Measurements from ENCODE around the gene ADPGK.
"Not testable (repeated sequence)": the region's sequence is repeated elsewhere in the genome, so short reads cannot be mapped to it uniquely, and the experiment has no call there.

ADPGK gene

DNA sequence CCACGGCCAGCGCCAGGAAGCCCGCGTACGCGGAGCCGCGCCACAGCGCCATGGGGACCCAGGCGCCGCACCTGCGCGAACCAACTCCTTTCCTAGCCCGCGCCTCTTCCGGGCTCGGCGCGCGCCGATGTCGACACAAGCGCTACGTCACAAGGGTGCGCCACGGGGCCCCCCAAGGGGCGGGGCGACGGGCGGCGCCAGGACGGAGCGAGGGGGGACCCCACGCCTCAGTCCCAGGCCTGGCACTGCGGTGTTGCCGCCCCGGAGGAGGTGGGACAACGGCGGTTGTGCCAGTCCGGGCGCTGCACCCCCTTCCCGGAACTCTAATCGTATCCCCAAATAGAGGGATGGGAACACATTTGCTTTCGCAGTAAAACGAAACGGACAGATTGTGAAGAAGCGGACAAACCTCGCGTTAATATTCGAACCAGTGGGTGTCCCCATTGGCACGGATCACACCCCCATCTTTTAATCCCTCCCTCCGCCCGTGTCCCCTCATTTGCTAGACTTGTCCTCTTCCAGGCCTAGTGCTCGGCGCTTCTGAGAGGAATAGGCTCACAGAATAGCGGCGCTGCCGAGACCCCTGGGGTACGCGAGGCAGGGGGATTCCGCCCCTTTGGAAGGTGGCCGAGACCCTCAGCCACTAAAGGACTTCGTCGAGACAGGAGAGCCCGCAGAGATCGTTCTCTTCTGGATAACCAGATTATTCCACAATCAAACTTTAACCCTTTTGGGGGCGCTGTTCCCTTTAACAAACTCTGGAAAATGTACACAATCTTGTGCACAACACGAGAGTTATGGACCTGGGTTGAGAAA is at the start of gene ADPGK:
Gene ADPGK, minus strand, starts transcription at position 119 of the 816 bp plus-strand sequence. Its CDS starts 67 bp downstream, at position 52.
- peak; percentile 95 for DNase-seq

DNA sequence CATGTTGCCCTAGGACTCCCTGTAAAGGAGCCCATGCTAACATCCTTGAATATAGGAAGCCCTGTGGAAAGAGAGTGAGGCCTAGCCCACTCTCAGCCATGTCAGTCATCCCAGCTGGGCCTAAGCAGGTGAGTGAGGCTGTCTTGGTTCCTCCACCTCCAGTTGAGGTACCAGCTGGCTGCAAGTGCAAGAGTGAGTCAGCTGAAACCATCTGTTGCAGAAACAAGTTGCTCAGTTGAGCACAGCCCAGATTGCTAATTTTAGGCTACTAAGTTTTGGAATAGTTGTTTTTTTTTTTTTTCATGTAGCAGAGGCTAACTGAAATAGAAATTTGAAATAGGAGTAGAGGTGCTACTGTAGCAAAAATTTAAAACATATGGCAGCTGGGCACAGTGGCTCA is 43.7 kb upstream of the ADPGK start:
- no peak for DNase-seq

DNA sequence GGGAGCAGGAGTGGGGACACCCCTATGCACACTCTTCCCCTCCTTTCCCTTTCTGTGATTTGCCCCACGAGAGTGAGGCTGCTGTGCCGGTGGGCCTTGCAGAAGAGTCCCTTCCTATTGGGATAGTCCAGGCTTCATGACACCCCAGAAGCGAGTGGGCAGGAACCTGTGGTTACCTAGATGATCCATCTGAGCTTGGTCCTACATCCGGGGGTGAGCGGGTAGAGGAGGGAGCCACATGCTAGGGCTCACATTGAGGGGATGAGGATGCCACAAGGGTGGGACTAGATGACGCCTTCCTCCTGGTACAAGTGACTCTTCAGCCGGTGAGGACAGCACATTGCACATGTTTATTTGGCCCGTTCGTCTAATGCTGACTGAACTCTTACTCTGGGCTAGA is 43.1 kb upstream of the ADPGK start:
- DNase-seq, result no peak

DNA sequence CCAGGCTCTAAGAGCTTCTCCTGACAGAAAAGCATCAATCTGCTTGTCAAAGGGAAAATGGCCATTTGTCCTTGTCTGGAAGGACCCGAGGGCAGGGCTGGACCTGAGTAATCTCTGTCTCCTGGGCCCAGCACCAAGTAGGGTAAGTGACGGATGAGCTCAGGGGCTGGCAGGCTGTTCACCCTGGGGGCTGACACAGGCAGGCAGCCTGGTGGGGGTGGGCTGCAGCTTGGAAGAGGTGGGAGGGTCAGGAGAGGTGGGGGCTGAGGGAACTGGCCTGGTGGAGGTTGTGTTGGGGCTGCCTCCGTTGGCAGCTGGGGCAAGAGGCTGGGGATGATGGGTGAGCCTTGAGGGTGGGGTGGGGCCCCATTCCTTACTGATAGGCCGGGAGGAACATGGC is 42.3 kb upstream of the ADPGK start:
- no peak for DNase-seq

DNA sequence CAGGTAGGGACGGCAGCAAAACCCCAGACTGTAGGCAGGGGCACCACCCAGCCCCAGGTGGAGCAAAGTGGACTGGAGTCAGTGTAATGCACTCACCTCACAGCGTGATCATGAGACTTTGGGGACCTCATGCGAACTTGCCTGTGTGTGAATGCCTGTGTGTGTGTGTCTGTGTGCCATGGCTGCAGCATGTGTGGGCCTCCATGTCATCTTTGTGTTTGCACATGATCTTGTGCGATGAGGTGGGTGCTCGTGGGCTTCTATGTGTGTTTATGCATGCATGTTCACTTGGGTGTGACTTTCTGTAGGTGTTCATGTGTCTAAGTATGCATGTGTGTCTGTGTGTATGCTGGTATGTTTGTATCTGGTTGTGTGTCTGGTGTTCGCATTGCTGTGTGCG is 41.2 kb upstream of the ADPGK start:
- no peak for DNase-seq

DNA sequence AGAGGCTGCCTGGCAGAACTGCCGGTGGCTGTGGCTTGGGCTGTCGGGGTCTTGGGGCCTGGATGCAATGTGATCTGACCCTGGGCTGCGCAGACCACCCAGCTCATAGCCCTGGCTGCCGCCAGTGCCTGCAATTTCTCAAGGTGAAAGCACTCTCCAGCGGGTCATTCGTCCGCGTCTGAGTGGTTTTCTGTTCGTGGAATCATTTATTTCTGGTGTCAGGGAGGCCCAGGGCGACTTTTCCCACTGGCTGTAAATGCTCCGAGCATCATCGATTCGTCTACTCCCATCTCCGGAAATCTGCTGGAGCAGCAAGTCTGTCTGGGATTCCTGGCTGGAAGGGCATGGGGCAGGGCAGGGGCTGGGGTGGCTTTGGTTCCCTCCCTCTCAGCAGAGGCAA is 40.6 kb upstream of the ADPGK start:
- no peak for DNase-seq

DNA sequence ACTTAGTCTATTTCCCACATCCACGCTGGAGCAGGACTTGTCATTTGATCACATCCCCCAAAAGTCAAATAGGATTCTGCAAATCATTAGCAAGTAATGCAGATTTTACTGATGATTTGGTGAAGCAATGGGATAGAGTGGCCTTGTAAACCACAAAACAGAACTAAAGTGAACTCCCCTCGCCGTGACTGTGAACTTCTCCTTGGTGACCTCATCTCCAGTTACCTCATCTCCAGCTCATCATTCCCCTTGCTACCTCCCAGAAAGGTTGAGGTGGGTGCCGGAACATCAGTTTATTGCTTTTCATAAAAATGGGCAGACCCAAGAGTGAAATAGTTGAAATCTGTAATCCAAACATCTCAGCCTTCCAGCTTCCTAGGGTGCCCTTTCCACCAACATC is 36.7 kb upstream of the ADPGK start:
- no peak for DNase-seq

DNA sequence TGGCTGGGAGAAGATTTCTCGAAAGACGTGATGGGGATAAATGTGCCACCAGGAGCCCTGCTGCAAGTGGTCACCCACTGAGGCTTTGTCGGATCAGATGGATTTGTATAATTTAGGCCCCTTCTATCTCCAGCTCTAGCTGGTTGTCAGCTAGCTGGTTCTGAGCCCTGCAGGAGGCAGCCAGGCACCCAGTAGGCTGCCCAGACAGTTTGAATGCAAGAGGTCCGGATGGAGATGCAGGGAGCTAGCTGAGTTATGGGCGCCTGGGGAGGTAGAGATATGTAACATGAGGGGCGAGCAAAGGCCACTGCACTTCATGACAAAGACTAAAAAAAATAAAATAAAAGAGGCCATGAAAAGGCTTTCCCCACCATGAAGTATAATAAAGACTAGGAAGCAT is 35.1 kb upstream of the ADPGK start:
- DNase-seq, result no peak

DNA sequence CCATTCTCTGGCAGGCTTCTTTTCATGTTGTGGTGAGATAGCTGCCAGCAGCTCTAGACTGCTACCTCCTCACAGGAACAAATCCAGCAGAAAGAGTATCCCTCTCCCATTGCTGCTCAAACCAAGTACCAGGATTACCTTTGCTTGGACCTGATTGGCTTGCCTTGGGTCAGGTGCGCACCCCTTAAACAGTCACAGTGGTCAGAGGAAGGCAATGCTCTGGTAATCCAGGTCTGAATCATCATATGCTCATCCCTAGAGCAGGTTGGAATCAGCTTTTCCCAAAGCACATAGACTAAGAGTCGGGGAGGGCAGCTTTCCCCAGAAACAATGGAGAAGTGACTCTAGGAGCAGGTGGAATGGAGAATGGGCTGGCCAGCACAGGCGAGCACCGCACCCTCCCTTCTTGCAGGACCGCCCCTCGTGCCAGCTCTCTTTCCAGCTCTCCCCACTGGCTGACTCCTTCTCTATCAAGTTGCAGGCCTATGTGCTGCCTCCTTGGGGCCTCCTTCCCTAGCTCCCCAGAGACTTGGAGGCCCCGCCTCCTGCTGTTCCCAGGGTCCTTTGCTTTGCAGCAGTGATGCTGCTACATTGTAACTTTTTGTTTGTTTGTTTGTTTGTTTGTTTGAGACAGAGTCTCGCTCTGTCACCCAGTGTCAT is 29.9 kb upstream of the ADPGK start:
- DNase-seq, result no peak

DNA sequence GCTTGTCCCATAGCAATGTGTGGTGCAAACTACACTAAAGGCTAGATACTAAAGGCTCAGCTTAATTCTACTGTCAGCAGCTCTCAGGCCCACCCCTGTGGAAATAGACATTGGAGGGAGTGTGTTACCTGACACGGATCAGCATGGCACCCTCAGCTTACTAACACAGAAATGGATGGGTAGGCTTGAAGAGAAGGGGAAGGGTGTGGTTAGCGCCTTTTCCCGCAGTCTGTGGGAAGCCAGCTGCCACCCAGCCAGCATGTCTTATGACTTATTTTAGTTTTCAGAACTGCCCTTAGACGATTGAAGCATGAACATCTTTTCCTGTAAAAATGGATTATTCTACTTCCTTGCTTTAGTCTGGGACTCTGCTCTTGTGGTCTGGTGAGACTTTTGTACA is 25.8 kb upstream of the ADPGK start:
- peak; percentile 36 for DNase-seq

DNA sequence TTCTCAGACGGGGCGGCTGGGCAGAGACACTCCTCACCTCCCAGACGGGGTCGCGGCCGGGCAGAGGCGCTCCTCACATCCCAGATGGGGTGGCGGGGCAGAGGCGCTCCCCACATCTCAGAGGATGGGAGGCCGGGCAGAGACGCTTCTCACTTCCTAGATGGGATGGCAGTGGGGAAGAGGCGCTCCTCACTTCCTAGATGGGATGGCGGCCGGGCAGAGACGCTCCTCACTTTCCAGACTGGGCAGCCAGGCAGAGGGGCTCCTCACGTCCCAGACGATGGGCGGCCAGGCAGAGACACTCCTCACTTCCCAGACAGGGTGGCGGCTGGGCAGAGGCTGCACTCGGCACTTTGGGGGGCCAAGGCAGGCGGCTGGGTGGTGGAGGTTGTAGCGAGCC is 23.8 kb upstream of the ADPGK start:
- DNase-seq, result not testable (repeated sequence)

DNA sequence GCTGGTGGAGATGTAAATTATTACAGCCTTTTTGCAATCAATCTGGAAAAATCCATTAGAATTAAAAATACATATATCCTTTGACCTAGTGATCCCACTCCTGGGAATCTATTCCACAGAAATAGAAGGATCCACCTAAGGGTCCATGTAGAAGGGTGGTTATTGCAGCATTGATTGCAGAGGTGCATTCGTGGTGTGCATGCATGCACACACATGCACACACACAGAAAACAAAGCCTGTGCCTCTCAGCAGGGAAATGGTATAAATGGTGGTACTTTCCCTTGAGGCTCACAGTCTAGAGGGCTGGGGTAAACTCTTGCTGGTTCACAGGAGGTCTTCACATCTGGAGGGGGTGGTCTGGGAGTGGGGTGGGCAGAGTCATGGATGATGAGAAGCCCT is 19.4 kb upstream of the ADPGK start:
- no peak for DNase-seq

DNA sequence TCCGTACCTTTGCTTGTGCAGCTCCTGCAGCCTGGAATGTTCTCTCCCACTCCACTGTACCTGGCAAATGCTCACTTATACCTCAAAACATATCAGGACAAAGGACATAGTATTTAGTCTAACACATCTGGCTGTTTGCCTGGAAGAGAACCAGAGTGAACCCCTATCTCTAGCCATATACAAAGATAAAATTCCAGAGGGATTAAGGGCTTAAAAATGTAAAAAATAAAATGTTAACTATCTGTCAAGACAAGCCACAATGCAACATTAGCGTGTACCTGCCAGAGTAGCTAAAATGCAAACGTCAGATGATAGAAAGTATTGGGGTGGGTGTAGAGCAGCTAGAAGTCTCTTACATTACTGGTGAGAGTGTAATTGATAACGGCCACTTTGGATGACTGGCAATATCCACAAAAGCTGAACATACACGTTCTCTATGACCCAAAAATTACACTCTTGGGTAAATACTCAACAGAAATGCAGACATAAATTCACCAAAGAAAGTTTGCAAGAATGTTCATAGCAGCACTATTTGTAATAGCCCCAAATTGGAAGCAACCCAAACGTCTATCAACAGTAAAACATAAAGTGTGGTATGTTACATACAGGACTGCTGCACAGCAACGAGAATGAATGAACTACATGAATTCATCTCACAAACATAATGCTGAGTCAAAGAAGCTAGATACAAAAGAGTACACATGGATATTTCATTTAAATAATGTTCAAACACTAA is 18.2 kb upstream of the ADPGK start:
- no peak for DNase-seq

DNA sequence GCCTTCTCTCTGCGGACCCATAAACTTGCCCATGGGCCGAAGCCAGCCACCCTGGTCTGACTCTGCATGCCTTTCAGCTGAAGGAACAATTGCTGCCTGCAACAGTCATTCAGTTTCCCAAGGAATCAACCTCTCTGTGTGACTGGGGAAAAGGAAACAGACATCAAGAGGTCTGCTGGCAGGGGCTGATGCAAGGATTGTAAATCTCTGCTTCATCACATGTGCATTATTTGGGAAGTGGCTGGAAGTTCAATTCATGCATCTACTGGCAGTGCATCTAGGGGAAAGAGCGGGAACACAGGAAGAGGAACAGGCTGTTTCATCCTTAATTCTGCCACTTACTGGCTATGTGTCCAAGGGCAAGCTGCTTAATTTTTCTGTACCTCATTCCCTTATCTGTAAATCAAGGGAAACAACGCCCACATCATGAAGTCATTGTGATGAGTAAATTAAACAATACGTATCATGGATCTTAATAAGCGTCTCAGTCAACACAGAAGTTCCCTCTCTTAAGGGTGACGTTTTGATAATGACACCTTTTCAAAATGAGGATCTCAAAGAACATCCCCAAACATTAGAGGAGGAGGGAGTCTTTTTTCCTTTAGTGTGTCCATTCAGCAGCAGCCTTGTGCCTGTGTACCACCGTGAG is 17.4 kb upstream of the ADPGK start:
- DNase-seq, result no peak

DNA sequence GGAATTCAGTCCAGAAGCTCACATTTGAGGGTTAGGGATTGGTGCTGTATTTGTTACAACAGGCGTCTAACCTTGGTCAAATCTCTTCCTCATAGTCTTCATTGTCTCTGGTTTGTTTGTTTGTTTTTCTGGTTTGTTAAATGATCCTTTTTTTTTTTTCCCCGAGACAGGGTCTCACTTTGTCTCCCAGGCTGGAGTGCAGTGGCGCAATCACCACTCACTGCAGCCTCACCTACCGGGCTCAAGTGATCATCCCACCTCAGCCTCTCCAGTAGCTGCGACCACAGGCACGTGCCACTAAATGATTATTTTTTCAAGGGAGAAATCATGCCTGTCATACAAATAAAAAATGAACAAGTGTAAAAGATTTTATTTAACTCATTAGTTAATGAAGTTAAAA is 14.3 kb upstream of the ADPGK start:
- DNase-seq, result no peak

DNA sequence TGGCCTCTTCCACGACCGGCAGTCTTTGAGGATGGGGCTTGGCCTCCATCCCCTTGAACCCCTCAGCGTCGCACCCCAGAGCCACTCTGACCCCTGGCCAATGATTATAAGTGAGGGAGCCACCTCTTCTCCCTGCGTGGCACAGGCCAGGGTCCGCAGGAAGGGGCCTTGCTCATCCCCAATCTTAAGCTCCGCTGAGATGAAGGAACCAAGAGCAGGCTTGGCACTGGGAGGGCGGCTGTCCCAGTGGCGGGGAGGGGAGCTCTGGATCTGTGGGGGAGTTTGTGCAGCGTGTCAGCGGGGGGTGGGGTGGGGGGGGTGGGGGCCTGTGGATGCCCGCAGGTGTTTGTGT is 13.8 kb upstream of the ADPGK start:
- DNase-seq, result no peak

DNA sequence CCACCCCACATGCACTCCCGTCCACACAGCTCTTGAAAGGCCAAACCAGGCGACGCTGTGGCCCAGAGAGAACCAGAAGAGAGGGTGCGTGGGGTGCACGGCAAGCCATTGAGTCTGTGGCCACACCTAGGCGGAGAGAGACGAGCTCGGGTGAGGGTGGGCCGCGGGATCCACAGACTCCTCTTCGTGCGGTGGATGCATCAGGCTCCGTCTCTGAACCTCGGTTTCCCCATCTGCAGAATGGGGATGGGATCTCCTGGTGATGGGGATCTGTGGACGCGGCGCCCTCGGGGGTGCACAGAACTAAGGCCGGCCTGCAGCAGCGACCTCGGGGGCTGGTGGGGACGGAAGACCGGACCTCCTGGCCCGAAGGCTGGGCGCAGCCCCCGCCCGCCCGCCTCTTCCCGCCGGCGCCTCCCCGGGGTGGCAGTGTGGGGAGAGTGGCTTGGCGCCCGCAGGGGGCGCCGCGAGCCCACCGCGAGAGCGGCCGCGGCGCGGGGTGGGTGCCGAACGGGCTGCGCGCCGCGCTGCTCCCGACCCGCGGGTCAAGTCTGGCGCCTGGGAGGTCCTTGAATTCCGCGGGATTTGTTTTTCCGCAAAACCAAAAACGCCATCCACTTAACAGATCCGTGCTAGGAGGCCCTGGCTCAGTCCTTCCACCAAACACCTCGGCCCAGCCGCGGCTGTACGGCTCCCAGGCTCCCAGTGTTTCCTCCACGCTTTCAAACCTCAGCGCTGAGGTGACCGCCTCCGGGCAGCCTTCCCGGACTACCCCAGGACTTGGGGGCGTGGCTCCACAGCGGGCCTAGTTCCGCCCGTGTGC is 13.2 kb upstream of the ADPGK start:
- peak; percentile 58 for DNase-seq

DNA sequence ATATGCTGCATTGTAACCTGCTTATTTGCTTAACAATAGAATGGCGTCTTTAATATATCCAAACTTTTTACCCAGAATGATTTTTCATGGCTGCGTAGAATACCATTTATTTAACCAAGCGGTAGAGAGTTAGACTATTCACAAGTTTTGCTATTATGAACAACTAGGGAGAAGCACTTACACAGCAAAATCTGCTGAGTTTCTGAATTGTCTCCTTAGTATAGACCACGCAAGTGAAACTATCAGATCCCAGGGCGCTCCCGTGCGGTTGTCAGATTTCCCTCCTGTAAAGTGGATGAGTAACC is 12.6 kb upstream of the ADPGK start:
- no peak for DNase-seq

DNA sequence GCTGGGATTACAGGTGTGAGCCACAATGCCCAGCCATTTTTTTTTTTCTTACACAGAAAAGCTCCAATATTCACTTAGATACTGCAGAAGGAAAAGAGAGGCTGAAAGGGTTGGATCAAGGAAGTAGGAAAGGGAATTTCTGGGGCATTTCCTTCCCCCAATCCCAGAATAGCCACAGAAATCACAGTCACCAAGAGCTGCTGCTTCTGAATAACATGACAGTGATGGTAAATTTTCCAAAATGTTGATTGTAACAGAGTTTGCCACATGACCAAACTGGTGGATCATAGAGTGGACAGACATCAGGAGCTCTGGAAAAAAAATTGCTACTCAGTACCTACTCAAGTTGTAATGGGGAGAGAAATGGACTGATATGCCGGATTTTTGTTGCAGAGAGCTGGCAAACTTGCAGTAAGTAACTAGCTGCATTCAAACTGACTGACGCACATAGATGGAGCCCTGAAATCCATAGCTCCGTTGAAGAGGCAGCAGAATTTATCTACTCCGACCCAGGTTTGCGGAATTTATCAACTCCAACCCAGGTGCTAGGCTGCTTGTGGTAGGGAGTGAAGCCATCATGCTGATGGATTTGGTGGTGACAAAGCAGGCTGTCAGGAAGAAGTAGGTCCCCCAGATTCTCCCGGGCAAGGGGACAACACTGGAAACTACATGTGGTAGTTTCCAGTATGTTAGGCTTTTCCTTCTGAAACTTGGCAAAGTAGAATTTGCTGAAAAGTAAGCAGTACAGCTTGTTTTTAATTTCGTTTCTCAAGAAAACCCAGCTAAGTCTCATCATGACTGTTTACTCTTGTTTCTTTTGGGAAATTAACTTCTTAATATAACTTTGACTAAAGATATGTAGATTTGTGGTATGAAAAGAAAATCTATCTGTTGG is 10.5 kb upstream of the ADPGK start:
- DNase-seq, result no peak

DNA sequence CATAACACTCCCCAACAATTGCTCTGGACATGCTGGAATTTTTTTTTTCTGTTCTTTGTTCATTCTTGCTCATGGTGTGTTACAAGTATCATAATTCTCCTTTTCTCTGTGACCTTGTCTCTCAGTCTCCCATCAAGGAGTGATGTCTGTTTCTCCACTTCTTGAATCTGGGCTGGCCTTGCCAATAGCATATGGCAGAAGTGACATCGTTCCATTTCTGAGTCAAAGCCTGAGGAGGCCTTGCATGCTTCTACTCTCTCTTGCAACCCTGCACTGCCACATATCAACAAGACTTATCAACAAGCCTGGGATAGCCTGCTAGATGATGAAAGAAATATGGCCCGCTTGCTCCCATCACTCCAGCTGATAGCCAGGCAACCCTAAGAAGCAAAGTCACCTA is 8.9 kb upstream of the ADPGK start:
- DNase-seq, result no peak

DNA sequence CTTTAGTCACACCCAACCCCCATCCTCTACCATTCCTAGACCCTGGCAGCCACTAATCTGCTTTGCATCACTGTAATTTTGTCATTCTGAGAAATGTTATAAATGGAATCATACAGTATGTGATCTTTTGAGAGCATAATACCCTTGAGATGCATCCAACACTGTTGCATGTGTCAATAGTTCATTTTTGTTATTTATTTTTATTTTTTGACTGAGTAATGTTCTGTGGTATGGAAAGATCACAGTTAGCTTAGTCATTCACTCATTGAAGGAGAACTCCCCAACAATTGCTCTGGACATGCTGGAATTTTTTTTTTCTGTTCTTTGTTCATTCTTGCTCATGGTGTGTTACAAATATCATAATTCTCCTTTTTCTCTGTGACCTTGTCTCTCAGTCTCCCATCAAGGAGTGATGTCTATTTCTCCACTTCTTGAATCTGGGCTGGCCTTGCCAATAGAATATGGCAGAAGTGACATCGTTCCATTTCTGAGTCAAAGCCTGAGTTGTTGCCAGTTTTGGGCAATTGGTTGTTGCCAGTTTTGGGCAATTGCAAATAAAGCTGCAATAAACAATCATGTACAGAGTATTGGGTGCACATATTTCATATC is 6.8 kb upstream of the ADPGK start:
- DNase-seq, result no peak
